GM11168 (cell line): ENCODE data around the gene CERS6.
"Not testable (repeated sequence)": the region's sequence is repeated elsewhere in the genome, so short reads cannot be mapped to it uniquely, and the experiment has no call there.

Experiments used
- in situ Hi-C: fragments of 300-500 bp; cut with MboI; formaldehyde crosslinking; loops from one replicate; pipeline ENCODE4 v1.12.0; 2022; ENCODE audit warnings: low sequenced_read_pairs; ENCODE audit not compliant: unreplicated experiment

Gene CERS6

DNA sequence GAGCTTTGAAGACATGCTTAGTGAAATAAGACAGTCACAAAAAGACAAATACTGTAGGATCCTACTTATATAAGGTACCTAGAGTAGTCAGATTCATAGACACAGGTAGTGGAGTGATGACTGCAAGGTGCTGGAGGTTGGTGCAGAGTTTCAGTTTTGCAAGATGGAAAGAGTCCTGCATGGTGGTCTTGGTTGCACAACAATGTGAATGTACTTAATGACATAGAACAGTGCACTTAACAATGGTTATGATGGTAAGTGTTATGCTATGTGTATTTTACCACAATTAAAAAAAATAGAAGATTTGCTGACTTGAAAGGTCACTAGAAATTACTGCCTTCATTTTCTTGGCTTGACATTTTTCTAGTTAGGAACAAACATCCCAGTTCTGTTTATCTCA lies 9.5 kb downstream of the CERS6 start:
- in situ Hi-C loops: no loop called here

DNA sequence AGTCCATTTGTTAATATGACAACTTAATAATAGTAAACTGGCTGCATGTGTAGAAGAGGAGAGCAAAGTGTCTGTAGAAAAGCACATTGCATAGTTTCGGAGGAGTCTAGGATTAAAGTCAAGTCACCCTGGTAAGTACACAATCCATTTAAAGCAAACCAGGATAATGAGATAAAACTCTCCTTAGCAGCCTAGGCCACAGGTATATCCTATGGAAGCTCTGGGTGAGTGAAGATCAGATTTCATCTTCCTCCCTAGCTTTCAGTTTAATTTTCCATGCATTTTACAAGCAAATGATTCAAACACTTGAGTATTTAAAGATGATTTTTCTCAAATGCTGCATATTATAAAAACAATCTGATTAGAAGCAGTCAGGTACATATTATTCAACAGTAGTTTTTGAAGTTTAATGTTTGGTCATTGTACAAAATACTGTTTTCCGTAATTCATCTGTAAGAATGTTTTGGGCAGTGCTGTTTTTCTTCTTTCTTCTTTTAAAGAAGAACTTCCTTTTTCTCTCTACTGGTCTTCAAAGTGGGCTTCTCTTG lies 10.2 kb downstream of the CERS6 start:
- in situ Hi-C loops: no loop called here

DNA sequence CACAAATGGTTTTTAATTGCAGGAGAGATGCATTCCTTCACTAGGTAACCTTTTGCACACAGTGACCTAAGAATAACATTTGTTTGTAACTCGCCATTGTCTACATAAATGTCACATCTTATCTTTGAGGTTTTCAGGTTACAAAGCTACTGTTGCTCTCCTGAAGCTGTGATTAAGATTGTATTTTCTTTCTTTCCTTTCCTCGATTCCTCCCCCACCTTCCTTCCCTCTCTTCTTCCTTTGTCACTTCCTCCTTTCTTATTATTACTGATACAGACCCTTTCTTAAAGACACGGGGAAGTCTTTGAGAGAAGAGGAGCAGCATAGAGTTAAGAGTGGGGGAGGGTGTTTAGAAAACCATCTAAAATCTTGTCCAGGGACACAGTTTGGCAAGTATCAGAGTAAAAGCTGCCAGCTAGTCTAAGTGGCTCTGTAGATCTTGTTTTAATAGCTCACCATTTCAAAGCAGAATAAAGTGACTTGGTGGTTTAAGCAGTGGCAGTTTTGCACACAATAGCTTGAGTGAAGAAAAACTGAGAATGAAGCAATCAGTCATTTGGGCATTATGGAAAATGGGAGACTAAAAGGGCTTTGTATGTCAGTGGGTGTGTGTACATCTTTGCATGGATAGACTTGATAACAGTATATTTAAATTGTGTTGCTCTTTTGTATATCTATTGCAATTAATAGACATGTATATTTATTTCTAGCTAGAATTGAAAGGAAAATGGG lies 10.9 kb downstream of the CERS6 start:
- in situ Hi-C loops: no loop called here

DNA sequence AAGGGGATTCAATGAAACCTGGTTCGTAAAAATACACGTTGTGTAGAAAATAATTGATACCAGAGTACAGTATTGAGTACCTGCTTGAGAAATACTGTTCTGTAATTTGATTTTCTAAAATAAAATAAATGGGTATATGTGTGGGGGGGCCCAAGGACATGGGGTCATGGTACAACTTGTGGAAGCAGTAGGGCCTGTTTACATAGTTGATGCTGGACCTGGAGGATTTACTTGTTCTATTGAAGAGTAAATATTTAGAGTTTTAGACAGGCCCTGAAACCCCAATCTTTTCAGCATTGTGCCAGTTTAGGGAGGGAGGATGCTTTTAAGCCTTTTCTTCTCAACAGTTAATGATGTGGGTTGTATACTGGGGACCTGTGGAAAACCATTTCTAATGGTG lies 11.7 kb downstream of the CERS6 start:
- in situ Hi-C loops: no loop called here

DNA sequence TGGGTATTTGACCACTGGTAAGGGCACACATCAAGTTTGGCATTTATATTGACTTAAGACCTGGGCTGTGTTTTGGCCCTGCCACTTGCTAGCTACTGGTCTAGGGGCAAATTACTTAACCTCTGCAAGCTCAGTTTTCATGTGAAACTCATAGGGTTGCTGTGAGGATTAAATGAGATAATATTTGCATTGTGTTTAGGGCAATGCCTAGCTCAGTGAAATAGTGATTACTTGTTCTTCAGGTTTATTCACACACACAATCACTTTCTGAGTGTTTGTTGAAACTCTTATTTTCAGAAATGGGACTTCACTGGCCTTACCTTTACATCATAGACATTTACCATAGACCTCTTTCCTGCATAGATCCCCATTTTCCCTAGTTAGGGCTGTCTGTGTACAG lies 12.3 kb downstream of the CERS6 start:
- in situ Hi-C loops: no loop called here

DNA sequence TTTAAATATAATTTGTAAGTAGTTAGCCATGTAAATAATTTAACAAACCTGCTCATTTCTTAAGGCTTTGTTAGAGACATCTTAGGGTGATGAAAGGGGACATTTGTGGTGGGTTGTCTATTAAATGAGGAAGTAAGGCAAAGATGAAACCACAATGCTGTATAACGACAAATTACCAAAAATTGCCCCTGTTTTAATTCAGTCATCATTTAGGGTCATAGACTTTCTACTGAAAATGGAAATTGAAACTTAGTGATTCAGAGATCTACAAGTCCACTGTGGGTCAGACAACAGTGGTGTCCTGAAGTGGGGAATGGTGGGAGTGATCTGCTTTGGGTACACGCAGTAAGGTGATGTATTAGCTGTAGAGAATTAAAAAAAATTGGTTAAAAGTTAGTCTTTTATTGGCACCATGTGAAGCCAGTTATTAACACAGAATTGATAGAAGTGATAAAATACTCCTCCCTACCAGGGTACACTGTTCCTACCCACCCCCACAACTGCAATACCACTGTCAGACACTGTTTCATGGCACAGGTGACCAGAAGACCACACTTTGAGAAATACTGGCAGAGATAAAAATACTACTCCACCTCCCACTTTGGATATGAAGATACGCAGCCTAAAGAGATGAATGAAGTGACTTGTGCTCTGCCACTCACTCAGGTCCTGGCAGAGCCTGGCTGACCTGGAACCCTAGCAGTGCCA lies 13.4 kb downstream of the CERS6 start:
- in situ Hi-C loops: no loop called here

DNA sequence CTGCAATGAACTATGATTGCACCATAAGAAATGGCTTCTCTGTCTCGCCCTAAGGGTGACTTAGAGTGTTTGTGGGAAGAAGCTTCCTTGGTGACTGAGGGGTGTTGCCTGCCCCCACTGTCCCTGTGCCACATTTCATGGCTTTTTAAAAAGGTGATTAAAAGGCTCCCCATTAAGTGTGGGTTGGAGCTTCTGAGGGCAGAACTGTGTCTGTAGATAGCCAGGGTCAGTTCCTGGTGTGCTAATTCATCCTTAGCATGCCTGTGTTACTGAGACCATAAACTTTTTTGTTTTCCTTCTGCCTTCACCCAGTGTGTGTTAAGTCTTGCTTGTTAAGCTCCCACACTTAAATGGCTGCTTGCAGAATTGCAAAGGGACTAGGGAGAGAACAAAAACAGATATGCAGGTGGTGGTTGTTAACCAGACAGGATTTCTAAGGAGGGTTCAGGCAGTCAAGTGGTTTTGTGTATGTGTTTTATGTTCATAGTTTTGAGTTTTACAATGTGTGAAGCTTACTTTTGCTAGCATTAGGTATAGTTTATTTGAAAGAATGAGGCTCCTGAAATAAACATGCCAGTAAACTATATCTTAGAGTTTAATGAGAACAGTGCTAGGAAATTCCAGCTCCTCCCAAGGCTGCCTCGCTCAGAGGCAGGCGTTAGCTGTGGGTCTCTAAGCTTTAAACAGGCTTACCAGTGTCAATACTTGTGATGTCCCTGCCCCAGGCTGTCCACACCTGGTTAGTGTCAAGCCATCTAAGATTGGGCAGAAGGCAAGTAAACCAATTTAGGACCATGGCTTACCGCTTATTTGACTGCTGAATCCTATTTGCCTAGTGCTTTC lies 14.5 kb downstream of the CERS6 start:
- in situ Hi-C loops: no loop called here

DNA sequence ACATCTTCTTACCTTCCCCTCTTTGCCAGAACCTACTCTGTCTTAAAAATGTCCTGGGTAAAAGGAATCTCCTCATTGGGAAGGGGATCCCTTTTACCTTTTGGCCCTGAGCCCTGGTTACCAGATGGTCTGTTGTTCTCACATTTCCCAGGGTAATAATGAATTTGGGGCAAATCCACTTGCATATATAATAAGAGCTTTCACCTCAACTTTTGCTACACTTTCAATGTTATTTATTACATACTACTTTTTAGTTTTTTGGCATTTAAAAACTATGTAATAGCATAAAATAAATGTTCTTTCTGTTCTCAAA lies 15.0 kb downstream of the CERS6 start:
- in situ Hi-C loops: no loop called here

DNA sequence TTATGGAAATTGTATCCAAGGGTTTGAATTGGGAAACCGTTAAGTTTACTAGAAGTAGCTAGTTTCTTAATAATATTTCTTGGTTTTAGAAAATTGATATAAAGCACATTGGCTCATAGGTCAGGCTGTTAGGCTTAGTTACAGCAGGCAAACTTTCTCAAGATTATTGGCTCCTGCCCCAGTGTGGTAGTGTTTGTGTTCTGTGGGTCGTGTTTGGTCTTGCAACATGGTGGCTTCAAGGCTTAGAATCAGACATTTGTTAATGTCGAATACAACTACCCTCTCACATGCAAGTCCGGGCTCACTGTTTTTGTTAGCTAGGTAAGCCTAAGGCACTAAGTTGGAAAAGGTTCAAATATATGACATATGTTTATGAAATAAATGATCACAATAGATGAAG lies 19.6 kb downstream of the CERS6 start:
- in situ Hi-C loops: no loop called here

DNA sequence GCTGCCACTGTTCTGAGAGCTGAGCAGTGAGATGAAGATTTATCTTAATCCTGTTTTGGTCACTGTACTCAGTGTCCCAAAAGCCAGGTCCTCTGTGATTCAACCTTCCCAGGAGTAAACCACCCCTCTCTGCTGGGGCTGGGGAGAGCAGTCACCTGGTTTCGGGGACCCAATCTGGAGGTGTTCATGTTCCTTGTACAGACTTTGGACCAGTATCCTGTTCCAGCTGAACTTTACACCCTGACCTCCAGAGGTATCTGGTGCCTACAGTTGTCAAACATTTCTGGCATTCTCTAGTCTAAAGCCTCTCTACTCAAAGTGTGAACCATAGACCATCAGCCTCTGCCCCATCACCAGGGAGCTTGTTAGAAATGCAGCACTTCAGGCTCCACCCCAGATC lies 22.1 kb downstream of the CERS6 start:
- in situ Hi-C loops: no loop called here

DNA sequence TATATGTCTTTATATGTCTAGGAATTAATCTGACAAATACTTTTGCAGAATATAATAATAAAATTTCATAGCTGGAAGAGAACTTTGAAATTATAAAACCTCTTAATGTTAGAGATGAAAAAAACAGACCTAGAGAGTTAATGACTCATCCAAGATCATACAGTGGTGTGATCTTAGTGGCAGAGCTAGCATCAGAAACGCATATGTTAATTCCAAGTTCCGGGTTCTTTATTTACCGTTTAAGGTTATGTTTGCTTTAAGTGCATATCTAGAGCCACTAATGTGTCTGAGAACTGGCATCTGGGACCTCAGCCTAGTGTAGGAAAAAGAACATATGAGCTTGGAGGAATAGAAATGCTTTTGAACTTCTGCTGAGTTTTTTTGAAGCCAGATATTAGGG lies 24.3 kb downstream of the CERS6 start:
- in situ Hi-C loops: no loop called here

DNA sequence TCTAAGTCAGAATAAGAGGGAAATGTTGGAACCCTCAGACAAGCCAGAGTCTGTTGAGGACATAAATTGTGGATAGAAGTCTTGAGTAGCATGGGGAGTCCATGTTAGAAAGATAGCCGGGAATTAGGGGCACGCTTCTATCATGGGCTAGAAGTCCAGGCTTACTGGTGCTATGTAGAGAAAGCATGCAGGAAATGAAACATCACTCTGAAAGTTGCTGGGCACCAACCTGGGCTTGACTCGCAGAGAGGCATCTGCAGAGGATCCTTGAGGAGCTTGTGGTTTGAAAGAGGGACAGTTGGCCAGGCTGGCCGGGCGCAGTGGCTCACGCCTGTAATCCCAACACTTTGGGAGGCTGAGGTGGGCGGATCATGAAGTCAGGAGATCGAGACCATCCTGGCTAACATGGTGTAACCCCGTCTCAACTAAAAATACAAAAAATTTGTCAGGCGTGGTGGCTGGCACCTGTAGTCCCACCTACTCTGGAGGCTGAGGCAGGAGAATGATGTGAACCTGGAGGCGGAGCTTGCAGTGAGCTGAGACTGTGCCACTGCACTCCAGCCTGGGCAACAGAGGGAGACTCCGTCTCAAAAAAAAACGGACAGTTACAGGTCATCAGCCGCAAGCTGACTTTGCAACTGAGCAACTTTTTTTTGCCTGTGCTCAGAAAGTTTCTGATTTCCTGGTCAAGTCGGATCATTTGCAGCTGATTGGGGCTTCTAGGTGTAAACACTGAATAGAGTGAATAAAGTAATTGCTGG lies 24.9 kb downstream of the CERS6 start:
- in situ Hi-C loops: no loop called here

DNA sequence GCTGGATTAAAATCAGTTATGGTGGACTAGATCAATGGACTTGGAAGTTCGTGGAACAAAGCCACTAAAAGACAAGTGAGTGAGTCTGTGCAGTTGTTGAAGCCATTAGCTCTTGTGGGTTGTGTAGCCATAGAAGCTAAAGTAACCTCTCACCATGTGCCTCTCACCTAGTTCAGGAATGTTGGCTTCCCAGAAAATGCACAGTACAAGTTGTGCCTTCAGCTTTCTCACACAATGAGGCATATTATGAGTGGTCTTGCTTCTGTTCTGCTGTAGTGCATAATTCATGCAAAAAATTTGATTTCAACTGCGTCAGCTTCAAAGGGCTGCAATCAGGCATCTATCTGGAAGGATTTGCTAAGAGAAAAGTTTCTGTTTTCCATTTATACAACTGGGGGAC lies 26.2 kb downstream of the CERS6 start:
- in situ Hi-C loops: no loop called here

DNA sequence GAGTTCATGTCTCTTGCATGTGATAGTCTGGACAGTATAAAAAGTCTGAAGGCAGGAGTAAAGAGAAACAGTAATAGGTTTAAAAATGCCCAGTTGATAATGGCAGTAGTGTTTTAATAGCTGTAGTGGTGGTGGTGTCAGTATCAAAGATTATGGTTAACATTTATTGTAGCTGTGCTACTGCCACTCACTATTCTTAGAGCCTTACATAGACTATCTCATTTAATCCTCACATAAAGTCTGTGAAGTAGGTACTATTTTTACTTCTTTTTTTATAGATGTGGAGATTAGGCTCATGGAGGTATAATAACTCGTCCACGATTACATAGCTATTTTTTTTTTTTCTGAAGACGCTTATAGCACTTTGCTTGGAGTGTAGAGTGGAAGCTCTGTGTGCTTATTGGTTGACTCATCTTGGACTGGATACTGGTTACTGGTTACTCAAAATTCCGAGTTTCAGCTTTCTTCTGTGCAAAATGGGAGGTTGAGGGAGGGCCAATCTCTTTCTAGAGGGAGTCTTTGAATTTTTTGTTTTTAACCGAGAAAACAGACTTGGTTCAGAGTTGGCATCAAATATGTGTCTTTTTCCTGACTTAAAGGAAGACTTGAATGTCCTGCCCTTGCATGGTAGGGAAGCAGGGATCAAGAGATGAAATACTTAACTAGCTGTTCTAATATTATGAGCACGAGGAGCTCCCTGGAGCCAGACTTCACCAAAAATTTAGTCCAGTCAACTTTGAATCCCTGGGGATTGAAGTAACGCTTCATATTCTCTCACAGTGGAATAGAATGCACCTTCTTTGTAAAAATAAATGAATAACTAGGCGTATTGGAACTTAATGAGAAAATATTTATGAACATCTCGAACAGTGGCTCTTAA lies 27.1 kb downstream of the CERS6 start:
- in situ Hi-C loops: no loop called here

DNA sequence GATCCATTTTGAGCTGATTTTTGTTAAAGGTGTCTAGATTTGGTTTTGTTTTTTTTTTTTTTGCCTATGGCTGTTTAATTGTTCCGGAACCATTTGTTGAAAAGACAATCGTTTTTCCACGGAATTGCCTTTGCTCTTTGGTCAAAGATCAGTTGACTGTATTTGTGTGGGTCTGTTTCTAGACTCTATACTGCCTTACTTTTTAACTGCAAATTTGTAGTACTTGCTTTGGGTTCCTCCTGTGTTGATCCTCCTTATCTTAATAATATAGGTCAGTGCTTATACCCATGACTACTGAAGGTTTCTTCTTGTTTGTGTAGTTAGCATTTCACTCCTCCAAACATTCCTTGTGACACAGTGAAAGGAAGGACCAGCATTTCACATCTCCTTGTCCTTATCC lies 30.4 kb downstream of the CERS6 start:
- in situ Hi-C loops: no loop called here

DNA sequence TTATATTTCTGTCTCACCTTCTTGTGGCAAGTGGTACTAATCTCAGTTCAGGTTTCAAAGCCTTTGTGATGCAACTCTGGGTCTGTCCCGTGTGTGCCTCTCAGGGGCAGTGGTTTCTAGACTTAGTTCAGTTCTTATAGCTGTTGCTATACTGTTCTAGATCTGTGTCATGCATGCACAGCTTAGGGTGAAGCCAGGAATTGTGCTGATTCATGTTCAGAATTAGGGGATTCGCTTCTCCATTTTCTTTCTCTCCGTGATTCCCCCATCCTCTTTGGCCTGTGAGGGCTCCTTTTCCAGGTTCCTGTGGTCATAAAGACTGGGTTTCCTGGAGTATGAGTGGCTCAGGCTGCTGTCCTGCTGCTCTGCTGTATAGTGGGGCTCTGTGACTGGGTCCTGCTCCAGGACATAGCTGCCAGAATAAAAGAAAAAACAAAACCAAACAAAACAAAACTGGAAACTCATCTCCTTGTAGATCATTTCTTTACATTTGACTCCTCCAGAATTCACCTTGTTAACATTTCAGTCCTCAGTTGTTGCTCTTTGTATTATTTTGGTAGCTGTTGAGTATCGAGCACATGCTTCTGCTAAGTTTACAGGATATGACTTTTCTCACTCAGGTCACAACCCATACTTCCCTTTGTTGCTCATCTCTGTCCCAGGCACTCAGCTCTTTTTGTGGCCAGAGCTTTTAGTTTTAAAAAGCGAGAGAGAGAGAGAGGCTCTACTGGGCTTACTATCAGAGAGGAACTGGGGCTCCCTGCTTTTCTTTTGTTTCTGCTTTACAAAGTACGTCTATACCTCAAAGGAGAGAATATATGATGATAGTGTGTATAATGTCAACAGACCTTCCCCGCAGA lies 34.2 kb downstream of the CERS6 start:
- in situ Hi-C loops: no loop called here

DNA sequence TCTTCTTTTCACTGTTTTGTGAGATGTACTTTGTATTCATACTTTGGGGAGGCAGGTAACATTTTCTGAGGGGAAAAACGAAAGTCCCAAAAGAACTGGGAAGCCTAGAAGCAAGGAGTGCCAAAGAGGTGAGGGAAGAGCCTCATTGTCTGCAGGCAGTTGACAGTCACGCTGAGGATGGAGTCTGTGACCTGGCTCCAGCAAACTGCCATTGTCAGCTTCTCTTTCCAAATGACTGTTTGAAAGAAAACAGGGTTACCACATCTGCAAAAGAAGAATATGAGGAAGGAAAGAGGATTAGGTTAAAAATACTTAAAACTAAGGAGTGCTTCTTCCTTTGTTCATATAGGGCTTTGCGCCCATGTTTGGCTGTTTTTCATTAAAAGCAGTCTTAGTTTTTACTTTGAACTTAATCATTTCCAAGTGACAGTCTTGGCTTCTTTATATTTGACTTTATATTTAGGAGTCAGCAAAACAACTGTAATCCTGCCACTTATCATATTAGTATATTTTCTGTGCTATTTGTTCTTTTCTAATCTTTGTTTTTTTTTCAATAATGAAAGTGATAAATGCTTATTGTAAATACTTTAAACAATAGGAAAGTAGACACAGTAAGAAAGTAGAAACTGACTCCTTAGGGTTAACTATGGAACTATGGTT lies 35.0 kb downstream of the CERS6 start:
- in situ Hi-C loops: no loop called here

DNA sequence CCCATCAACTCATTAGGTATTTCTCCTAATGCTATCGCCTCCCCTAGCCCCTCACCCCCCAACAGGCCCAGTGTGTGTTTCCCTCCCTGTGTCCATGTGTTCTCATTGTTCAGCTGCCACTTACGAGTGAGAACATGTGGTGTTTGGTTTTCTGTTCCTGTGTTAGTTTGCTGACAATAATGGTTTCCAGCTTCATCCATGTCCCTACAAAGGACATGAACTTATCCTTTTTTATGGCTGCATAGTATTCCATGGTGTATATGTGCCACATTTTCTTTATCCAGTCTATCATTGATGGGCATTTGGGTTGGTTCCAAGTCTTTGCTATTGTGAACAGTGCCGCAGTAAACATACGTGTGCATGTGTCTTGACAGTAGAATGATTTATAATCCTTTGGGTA lies 35.7 kb downstream of the CERS6 start:
- in situ Hi-C loops: not testable (repeated sequence)
